ENCODE data around the gene PSMA5. TPM values are rescaled to one million over a fixed set of nuclear protein-coding genes. Genes with fewer than 3 reads are reported as not detected.
"Not testable (repeated sequence)": the region's sequence is repeated elsewhere in the genome, so short reads cannot be mapped to it uniquely, and the experiment has no call there.

Gene PSMA5
- 59.2 TPM for total RNA-seq

GRCh38 chr1:109426281-109427170 lies at the start of gene PSMA5:
Gene PSMA5, minus strand, starts transcription at chr1:109426448. Its CDS starts 118 bp downstream, at chr1:109426330.
- DNase-seq (ENCODE audit: low spot score) = peak; percentile 98
- ATAC-seq = peak; percentile 95

GRCh38 chr1:109475261-109475660 lies 49.0 kb upstream of the PSMA5 start:
- ATAC-seq (no peak), DNase-seq (ENCODE audit: low spot score) (no peak)

DNA sequence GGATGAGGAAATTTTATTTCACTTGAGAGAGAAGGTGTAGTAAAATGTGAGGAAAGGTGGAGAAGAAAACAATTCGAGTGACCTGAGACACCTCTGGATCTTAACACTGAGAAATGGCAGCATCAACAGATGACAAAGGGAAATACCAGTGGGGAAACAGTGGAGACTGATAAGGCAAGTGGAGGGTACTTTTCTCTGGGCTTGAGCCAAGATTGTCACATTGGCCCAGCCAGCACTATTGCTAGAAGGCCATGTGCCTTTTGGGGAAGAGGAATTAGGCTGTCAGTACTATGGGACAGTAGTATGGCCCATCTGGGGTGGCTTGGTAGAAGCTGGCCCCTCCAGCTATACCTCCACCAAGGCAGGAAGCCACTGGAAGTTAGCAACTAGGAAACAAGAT lies 48.4 kb upstream of the PSMA5 start:
- ATAC-seq (no peak), DNase-seq (ENCODE audit: low spot score) (no peak)

- not testable (repeated sequence) for DNase-seq (ENCODE audit: low spot score)
- peak; percentile 52 for ATAC-seq
Observed at GRCh38 chr1:109473284-109474057, 47.2 kb upstream of the PSMA5 start.

- no peak for DNase-seq (ENCODE audit: low spot score)
- no peak for ATAC-seq
Observed at GRCh38 chr1:109472779-109473178, 46.5 kb upstream of the PSMA5 start.

DNA sequence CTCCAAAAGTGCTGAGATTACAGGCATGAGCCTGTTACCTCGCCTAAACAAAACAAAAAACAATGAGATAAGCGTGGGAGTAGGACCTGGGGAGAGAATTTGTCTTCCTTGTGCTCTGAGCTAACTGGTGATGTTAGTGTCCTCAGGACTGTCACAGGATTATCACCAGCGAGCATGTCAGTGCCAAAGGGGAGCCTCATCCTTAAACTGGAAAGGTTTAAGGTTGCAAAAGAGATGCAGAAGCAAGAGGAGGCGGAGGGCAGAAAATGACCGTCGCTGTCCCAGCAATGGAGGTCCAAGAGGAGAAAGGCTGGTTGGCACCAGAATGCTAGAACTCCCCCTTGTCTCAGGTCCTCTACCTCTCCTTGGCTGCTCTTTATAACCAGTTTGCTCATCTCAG lies 44.0 kb upstream of the PSMA5 start:
- ATAC-seq (no peak), DNase-seq (ENCODE audit: low spot score) (no peak)

DNA sequence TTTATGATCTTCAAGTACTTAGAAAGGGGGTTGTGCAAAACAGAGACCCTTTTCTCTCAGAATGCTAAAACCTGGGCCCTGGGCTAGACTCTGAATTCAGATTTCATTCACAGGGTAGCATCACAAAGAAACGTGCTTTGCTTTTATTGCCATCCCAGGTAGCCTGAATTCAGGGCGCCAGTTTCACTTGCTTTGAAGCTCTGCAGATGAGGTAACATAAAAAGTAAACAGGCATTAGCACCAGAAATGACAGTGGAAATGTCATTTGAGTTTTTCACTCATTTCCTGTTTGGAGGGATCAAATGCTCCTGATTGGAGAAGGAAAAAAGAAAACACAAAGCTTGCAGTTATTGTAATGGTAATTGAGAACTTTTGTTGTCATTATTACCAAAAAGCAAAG lies 42.7 kb upstream of the PSMA5 start:
- DNase-seq (ENCODE audit: low spot score) (no peak), ATAC-seq (no peak)

GRCh38 chr1:109468061-109468460 lies 41.8 kb upstream of the PSMA5 start:
- DNase-seq (ENCODE audit: low spot score) (no peak), ATAC-seq (no peak)

- ATAC-seq = peak; percentile 56
Observed at GRCh38 chr1:109467301-109467777, 41.1 kb upstream of the PSMA5 start.

GRCh38 chr1:109466452-109467300 lies 40.4 kb upstream of the PSMA5 start, which contains the start of gene SYPL2:
Gene SYPL2, plus strand, starts transcription at chr1:109466546. Its CDS starts 298 bp downstream, at chr1:109466844.
- DNase-seq (ENCODE audit: low spot score) (peak; percentile 83), ATAC-seq (peak; percentile 87)

More at GRCh38 chr1:109467301-109467777, 41.1 kb upstream of the PSMA5 start:
- peak; percentile 55 for DNase-seq (ENCODE audit: low spot score)

DNA sequence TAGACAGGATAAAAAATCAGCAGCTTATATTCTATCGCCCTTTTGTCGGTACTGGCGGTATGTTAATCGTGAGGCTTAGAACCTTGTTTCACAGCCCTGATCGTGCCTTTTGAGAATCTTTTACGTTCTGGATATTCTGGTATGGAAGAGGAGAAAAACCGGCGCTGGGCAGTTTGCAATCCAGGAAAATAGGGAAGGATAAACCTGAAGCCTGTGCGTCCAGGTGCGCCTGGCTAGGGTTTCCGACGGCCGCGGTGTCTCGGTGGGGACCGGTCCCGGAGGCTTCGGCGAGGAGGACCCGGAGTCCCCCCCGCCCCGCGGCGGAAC lies 39.8 kb upstream of the PSMA5 start:
- no peak for ATAC-seq
- no peak for DNase-seq (ENCODE audit: low spot score)

DNA sequence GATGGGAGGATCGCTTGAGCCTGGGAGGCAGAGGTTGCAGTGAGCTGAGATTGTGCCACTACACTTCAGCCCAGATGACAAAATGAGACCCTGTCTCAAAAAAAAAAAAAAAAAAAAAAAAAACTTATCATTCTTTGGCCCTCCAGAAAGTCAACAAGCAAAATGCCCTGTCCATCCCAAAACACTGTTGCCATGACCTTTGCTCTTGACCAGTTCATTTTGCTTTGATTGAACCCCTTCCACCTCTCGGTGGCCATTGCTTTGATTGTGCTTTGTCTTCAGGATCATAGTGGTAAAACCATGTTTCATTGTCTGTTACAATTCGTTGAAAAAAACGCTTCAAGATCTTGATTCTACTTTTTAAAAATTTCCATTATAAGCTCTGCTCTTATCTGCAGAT lies 31.6 kb upstream of the PSMA5 start:
- DNase-seq (ENCODE audit: low spot score) = no peak
- no peak for ATAC-seq

- DNase-seq (ENCODE audit: low spot score) = no peak
- ATAC-seq = no peak
Observed at GRCh38 chr1:109454497-109455133, 28.4 kb upstream of the PSMA5 start.

- ATAC-seq (no peak), DNase-seq (ENCODE audit: low spot score) (no peak)
Observed at GRCh38 chr1:109447524-109447923, 21.3 kb upstream of the PSMA5 start.

DNA sequence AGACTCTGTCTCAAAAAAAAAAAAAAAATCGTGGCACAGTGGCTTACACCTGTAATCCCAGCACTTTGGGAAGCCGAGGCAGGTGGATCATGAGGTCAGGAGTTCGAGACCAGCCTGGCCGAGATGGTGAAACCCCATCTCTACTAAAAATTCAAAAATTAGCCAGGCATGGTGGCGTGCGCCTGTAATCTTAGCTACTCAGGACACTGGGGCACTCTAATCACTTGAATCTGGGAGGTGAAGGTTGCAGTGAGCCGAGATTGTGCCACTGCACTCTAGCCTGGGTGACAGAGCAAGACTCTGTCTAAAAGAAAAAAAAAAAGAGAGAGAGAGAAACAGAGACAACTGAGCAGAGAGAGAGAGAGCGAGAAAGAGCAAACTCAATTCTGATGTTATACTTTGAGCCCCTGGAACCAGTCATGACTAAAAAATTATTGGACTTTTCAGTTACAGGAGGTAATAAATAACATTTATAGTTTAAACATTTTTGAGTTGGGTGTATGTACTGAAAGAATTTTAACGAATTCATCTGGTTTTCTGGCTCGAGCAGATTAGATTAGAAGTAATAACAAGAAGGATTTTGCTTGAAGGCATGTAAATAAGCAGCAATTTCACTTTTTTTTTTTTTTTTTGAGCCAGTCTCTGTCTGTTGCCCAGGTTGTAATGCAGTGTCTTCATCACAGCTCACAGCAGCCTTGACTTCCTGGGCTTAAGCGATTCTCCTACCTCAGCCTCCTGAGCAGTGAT lies 19.9 kb upstream of the PSMA5 start:
- not testable (repeated sequence) for ATAC-seq

GRCh38 chr1:109444346-109444745 lies 18.1 kb upstream of the PSMA5 start:
- DNase-seq (ENCODE audit: low spot score) = no peak
- no peak for ATAC-seq

More for the DNA sequence above, 19.9 kb upstream of the PSMA5 start:
- not testable (repeated sequence) for DNase-seq (ENCODE audit: low spot score)

DNA sequence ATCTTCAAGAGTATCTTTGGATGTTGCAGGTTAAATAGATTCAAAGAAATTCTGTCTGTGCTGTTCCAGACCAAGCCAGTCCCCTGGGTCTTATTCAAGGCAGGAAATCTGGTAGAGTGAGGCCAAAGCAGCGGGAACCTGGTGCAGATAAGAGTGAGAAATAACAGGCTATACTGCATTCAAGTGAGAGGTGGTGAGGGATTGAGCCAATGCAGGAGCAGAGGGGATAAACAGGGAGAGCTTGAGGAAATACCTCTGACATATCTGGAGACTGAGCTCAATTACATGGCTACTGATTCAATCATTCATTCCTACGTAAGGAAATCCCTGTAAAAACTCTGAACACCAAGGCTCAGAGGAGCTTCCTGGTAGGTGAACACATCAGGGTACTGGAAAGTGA lies 17.2 kb upstream of the PSMA5 start:
- no peak for DNase-seq (ENCODE audit: low spot score)
- no peak for ATAC-seq

- DNase-seq (ENCODE audit: low spot score) (no peak), ATAC-seq (no peak)
Observed at GRCh38 chr1:109441069-109441468, 14.8 kb upstream of the PSMA5 start.

GRCh38 chr1:109438798-109439297 lies 12.6 kb upstream of the PSMA5 start:
- no peak for ATAC-seq
- DNase-seq (ENCODE audit: low spot score) = no peak
